GM10248 (cell line): ENCODE data around the gene AVPI1.
A peak's percentile ranks its signal among the peaks of the same experiment; 100 is the strongest.
"Not testable (repeated sequence)": the region's sequence is repeated elsewhere in the genome, so short reads cannot be mapped to it uniquely, and the experiment has no call there.

ENCODE experiments used
- CTCF ChIA-PET: fragments of 300-600 bp; sonication (Branson Sonifier 250); formaldehyde crosslinking; extraction: SDS; loops from one replicate; lab custom pipeline; 2021; ENCODE audit warnings: antibody characterized with exemption; lab: Yijun Ruan, JAX
- POLR2A ChIA-PET: fragments of 350-650 bp; sonication (Branson Sonifier 250); formaldehyde crosslinking; extraction: SDS; loops from one replicate; lab custom pipeline; 2020; ENCODE audit warnings: antibody characterized with exemption; lab: Yijun Ruan, JAX
- DNase-seq: peaks from one replicate; pipeline ENCODE4 v3.0.0; 2012; ENCODE audit errors: extremely low spot score
- TF ChIP-seq, protein P1 (sequence below): IDR thresholded peaks from 2 replicates; pipeline ENCODE4 v1.5.1; 2012; ENCODE audit warnings: mild to moderate bottlenecking, low read depth; ENCODE audit errors: extremely low read depth, missing control alignments, control extremely low read depth

AVPI1 gene

DNA sequence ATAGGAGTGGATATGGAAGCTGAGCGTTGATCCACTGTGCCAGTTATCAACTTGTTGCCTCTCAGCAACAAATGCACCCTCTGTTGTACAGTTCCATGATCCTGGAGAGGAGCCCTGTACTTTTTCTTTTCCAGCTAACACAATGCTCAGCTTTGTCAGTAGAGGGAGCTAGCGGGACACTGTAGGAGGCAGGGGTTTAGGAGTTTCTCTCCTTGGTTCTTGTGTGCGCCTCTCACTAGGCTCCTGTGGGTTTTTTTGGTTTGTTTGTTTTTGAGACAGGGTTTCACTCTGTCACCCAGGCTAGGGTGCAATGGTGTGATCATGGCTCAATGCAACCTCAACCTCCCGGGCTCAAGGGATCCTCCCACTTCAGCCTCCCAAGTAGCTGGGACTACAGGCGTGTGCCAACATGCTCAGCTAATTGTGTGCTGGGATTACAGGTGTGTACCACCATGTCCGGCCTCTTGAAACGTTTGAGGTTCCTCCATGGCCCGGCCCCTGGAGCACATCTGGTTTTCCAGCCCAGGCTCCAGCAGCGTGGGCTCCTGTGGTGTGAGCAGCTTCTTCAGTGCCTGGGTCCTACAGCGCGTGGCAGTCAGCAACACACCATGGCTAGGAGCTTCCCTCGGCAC lies 14.5 kb upstream of the AVPI1 start:
- ChIA-PET CTCF (interaction anchor here (0.8 to 15.3 kb wide), 27 partner anchors 12 to 340 kb away, joined by 3 to 552 read pairs (median 4); partner anchors contain the start of genes AVPI1, MARVELD1 and ZFYVE27), POLR2A (interaction anchor here (1.0 kb wide), 1 partner anchor 14 kb away, joined by 3 read pairs; the partner anchor contains the start of gene AVPI1)
- DNase-seq, result peak; percentile 82
- TF ChIP-seq, protein P1, sequence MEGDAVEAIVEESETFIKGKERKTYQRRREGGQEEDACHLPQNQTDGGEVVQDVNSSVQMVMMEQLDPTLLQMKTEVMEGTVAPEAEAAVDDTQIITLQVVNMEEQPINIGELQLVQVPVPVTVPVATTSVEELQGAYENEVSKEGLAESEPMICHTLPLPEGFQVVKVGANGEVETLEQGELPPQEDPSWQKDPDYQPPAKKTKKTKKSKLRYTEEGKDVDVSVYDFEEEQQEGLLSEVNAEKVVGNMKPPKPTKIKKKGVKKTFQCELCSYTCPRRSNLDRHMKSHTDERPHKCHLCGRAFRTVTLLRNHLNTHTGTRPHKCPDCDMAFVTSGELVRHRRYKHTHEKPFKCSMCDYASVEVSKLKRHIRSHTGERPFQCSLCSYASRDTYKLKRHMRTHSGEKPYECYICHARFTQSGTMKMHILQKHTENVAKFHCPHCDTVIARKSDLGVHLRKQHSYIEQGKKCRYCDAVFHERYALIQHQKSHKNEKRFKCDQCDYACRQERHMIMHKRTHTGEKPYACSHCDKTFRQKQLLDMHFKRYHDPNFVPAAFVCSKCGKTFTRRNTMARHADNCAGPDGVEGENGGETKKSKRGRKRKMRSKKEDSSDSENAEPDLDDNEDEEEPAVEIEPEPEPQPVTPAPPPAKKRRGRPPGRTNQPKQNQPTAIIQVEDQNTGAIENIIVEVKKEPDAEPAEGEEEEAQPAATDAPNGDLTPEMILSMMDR, result peak; percentile 89

- CTCF ChIA-PET, result interaction anchor here (1.1 to 2.4 kb wide), 7 partner anchors 11 to 158 kb away, joined by 3 to 21 read pairs (median 5); partner anchors contain the start of gene AVPI1
- not testable (repeated sequence) for DNase-seq
- POLR2A ChIA-PET, result interaction anchor here (0.6 to 0.9 kb wide), 2 partner anchors 11 to 300 kb away, joined by 4 to 5 read pairs; no protein-coding TSS in a partner anchor
Measured at GRCh38 chr10:97698072-97698655, 11.1 kb upstream of the AVPI1 start.

GRCh38 chr10:97690133-97690532 lies 3.1 kb upstream of the AVPI1 start:
- DNase-seq, result no peak
- POLR2A ChIA-PET, result no interaction called here
- TF ChIP-seq, protein P1, result no peak
- CTCF ChIA-PET, result interaction anchor here (1.2 to 8.0 kb wide), 3 partner anchors 12 to 15 kb away, joined by 3 to 75 read pairs (median 61); no protein-coding TSS in a partner anchor

- ChIA-PET POLR2A (no interaction called here), CTCF (interaction anchor here (1.9 to 8.0 kb wide), 3 partner anchors 10 to 12 kb away, joined by 5 to 75 read pairs (median 61); no protein-coding TSS in a partner anchor)
- TF ChIP-seq, protein P1, result no peak
- no peak for DNase-seq
Measured at GRCh38 chr10:97689559-97690020, 2.5 kb upstream of the AVPI1 start.

DNA sequence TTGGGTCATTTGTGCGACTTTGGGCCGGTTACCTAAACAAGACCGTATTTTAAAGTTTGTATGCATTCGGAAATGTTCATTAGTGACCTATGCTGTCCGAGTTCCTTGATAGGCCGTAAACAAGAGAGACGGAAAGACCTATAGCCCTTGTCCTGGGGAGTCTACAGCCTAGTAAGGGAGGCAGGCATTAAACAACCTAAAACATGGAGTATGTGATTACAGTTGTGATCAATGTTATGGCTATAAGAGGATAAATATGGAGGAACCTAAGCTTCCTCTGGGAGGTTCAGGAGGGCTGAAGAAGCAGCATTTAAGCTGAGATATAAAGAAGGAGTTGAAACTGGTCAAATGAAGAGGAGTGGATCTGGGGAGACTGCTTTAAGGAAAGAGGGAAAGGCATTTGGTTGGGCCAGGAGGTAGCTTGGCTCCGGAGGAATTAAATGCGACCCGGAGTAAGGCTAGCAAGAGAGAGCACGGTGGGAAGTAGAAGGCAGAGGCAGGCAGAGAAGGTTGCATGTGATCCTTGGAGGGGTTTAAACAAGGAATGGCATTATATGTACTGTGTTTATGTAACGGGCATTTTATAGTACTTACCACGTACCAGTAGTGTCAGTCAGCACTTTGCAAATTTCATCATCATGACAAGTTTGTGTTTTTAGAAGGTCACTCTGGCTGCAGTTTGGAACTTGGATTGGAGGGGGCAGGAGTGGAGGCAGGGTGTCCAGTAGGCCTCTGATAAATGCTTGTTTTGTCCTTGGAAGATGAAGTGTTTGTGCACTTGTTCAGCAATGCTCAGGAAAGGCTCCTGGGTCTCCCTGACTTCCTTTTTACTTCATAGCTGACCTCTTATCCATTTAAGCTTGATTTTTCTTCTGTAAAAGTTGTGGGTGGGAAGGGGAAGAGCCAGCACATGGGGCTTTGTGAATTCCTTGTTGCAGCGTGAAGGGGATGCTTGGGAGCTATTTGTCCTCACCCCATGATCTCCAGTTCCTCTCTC lies 1.0 kb upstream of the AVPI1 start:
- CTCF ChIA-PET, result interaction anchor here (1.1 to 8.0 kb wide), 12 partner anchors 9 to 116 kb away, joined by 3 to 75 read pairs (median 6); partner anchors contain the start of gene ZFYVE27
- TF ChIP-seq, protein P1, result no peak
- POLR2A ChIA-PET, result interaction anchor here (0.9 to 1.6 kb wide), 4 partner anchors 13 to 48 kb away, joined by 3 to 6 read pairs (median 4); partner anchors contain the start of gene ZFYVE27
- no peak for DNase-seq

DNA sequence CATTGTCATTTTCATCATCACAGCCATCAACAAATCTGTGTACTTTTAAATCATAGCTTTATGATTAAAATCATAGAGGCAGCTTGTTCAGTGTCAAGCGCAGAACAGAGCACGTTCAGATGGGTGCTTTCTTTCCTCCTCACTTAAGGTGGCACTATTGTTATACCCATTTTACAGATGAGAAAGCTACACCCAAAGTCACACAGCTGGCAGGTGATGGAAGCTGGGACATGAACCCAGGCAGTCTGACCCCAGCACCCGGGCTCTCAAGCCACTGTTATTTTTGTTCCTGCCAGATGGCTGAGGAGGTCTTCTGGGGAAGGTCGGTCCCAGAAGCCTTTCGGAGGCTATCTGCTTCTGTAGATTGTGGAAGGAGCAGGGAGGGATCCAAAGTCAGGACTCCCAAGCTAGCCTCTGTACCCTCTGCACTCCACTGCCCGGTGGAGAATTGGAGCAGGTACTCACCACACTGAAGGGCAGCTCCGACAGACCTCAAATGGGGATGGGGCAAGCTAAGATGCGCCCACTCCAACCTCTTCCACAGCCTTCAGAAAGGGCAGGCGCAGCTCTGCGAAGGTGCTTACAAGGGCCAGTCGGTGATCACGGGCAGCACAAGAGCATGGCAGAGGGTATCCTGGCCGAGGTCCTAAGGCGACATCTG lies 610 bp downstream of the AVPI1 start:
- DNase-seq, result no peak
- TF ChIP-seq, protein P1, result peak; percentile 24
- ChIA-PET CTCF (interaction anchor here (0.9 to 8.0 kb wide), 17 partner anchors 8 to 133 kb away, joined by 3 to 75 read pairs (median 7); partner anchors contain the start of genes PI4K2A and ZFYVE27), POLR2A (interaction anchor here (0.5 to 1.6 kb wide), 6 partner anchors 8 to 50 kb away, joined by 3 to 6 read pairs (median 4); partner anchors contain the start of gene ZFYVE27)
